NT2/D1 (cell line): ENCODE data around the gene FXN.
"Not testable (repeated sequence)": the region's sequence is repeated elsewhere in the genome, so short reads cannot be mapped to it uniquely, and the experiment has no call there.

Experiments used
- DNase-seq: peaks from one replicate; pipeline ENCODE4 v3.0.0-alpha.2; 2011; ENCODE audit warnings: low read depth, low spot score
- H3K27me3 ChIP-seq: 2 replicates; pipeline ENCODE4 v1.6.0; 2011; ENCODE audit warnings: mild to moderate bottlenecking; ENCODE audit not compliant: insufficient read length, insufficient read depth
- H3K36me3 ChIP-seq: 2 replicates; pipeline ENCODE4 v1.6.1; 2011; ENCODE audit warnings: mild to moderate bottlenecking, low read length, mixed read lengths; ENCODE audit not compliant: insufficient read depth, insufficient read length
- H3K4me1 ChIP-seq: 2 replicates; pipeline ENCODE4 v1.5.1; 2011; ENCODE audit not compliant: insufficient read depth, insufficient read length
- H3K4me3 ChIP-seq: 2 replicates; pipeline ENCODE4 v1.5.1; 2011; ENCODE audit warnings: low read depth; ENCODE audit not compliant: insufficient read length
- H3K9ac ChIP-seq: 2 replicates; pipeline ENCODE4 v1.6.0; 2011; ENCODE audit warnings: low read depth; ENCODE audit not compliant: insufficient read length
- H3K9me3 ChIP-seq: 2 replicates; pipeline ENCODE4 v1.5.1; 2011; ENCODE audit warnings: mild to moderate bottlenecking, low read length; ENCODE audit not compliant: insufficient read depth
- SUZ12 ChIP-seq: IDR thresholded peaks from 2 replicates; pipeline ENCODE4 v1.6.1; 2011; ENCODE audit not compliant: insufficient read length, insufficient read depth; ENCODE audit errors: extremely low read depth
- YY1 ChIP-seq: IDR thresholded peaks from 2 replicates; pipeline ENCODE4 v1.6.1; 2011; ENCODE audit not compliant: insufficient read length, insufficient read depth
- ZNF274 ChIP-seq: IDR thresholded peaks from 2 replicates; pipeline ENCODE4 v1.6.1; 2011; ENCODE audit warnings: mild to moderate bottlenecking, low read depth, low read length

The FXN gene

DNA sequence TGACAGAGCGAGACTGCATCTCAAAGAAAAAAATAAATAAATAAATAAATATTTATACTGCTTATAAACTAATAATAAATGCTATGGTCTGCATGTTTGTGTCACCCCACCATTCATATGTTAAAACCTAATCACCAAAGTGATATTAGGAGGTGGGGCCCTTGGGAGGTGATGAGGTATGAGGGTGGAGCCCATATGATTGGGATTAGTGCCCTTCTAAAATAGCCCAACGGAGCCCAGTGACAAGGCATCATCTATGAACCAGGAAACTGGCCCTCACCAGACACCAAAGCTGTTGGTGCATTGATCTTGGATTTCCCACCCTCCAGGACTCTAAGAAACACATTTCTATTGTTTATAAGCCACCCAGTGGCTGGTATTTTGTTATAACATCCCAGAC is 5.1 kb downstream of the FXN start:
- Histone ChIP-seq H3K4me3 (no peak overlapping the region), H3K36me3 (peaks cover 13% of the 10 kb centered on the region), H3K4me1 (peaks cover 3% of the 10 kb centered on the region), H3K9ac (no peak overlapping the region), H3K27me3 (no peaks in the 10 kb centered on the region), H3K9me3 (no peaks in the 10 kb centered on the region)
- no peak for TF ChIP-seq ZNF274
- TF ChIP-seq SUZ12 = no peak
- TF ChIP-seq YY1 = no peak
- DNase-seq = no peak

DNA sequence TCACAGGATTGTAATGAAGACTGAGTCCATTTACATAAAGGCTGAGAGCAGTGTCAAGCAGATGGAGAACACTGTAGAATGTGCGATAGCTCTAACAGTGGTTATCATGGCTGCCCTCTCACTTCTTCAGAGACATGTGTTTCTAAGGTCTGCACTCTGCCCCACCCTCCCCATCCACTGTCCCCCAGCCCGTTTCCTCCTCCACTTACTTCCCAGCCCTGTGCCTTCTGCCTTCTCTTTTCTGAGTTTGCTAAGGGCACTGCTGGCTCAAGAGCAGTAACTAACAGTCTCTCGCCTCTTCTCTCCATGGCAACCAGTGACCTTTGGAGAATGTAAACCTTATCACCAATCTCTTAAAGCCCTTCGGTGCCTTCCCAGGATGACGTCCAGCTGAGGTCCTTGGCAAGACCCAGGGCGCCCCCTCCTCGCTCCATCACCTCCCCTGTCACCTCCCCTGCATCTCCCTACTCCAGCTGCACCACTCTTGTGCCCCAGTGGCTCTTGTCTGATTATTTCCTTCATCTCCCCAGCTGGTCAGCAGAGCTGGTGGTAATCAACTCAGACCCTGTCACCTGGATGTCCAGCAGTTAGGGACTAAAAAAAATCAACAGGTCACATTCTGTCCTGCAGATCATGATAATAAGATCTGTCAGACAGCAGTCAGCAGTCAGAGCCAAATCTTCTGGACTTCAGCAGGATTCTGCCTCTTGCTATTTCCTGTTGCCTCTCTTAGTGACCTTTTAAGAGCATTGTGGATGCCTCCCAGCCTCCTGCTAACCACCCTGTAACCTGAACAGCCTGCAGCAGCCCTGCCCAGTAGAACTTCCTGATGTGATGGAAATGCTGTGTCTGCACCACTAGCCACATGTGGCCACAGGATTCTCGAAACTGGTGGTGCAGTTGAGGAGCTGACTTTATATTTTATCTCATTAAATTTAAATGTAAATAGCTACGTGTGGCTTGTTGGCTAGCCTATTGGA is 9.0 kb downstream of the FXN start:
- peaks cover 8% of the 10 kb centered on the region for H3K4me1 ChIP-seq
- H3K4me3 ChIP-seq = no peak overlapping the region
- DNase-seq = peak; percentile 42
- no peak for TF ChIP-seq ZNF274
- peak overlapping the region; percentile 58 for H3K9ac ChIP-seq
- no peaks in the 10 kb centered on the region for H3K27me3 ChIP-seq
- H3K36me3 ChIP-seq = peaks cover 34% of the 10 kb centered on the region
- H3K9me3 ChIP-seq = no peaks in the 10 kb centered on the region

DNA sequence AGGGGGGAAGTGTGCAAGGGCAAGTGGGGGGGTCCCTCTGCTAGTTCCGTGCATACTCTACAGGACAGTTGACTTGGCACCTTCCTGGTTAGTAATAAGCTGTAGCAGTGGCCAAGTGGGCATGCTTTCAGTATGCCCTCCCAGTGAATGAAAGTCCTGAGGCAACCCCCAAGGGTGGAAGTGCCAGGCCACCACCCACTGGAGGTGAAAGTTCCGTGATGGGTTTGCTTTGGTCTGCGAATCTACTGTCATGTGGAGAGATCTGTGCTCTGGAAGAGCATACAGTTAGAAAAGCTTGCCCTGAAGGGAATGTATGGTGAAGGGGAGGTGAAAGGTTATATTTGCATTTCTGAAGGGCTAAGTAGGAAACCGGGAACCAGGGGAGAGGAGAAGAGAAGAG is 10.3 kb downstream of the FXN start:
- TF ChIP-seq YY1 (no peak), ZNF274 (no peak), SUZ12 (no peak)
- Histone ChIP-seq H3K27me3 (no peaks in the 10 kb centered on the region), H3K36me3 (peaks cover 34% of the 10 kb centered on the region), H3K4me3 (no peak overlapping the region), H3K4me1 (peaks cover 8% of the 10 kb centered on the region), H3K9ac (peak overlapping the region; percentile 39), H3K9me3 (no peaks in the 10 kb centered on the region)
- DNase-seq = peak; percentile 15

DNA sequence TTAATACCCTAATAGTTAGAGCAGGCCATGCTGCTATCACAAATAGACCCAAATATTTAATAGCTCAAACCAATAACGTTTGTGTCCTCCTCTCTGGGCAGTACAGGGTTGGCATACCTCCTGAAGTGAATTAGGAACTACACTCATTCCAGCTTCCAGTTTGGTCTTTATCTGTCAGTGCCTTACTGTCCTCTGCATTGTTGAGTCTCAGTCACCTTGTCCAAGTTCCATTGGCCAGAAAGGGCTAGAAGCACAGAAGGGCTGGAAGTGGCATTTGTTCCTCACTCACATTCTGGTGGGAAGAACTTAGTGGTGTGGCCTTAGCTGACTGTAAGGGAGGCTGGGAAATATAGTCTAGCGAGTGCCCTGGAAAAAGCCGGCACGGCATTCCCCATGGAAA is 11.2 kb downstream of the FXN start:
- peaks cover 8% of the 10 kb centered on the region for H3K4me1 ChIP-seq
- peaks cover 38% of the 10 kb centered on the region for H3K36me3 ChIP-seq
- no peak for DNase-seq
- no peak for TF ChIP-seq ZNF274
- no peak for TF ChIP-seq YY1
- no peak for TF ChIP-seq SUZ12
- no peaks in the 10 kb centered on the region for H3K9me3 ChIP-seq
- H3K9ac ChIP-seq = no peak overlapping the region
- no peak overlapping the region for H3K4me3 ChIP-seq
- no peaks in the 10 kb centered on the region for H3K27me3 ChIP-seq

DNA sequence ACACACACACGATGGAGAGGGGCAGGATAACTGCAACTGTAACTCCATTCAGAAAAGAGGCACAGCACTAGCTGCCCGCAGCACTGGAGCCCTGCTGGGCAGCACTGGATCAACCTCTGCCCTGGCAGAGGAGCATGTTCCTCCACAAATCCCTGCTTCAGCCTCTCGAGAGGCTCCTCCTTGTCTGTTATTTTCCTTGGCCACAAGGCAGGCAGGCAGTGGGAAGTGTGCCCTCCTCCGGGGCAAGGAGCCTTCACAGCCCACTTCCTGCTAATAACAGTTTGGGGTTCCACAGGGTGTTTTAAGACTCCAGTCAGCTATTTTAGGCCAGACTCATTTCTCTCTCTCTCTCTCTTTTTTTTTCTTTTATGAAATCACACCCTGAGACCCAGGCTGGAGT is 11.8 kb downstream of the FXN start:
- no peak overlapping the region for H3K9ac ChIP-seq
- no peak for TF ChIP-seq ZNF274
- TF ChIP-seq YY1 = no peak
- TF ChIP-seq SUZ12 = no peak
- DNase-seq = no peak

DNA sequence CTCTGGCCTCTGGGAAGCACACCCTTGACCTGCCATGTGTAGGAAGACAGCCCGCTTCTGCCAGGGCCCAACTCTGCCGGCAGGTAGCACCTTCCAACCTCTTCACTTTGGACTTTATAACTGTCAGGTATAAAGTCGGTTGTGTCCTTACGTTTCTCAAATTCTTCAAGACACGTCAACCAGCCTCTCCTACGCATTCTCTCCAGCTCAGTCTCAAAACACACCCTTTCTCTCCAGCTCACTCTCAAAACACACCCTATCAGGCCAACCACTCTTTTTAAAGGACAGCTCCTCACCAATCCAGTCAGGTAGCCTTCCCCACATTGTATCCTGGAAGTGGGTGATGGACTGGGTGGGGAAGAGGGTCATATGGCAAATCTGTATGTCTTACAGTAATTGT is 13.5 kb downstream of the FXN start:
- no peak overlapping the region for H3K9ac ChIP-seq
- TF ChIP-seq YY1 (no peak), ZNF274 (no peak), SUZ12 (no peak)
- H3K9me3 ChIP-seq = no peaks in the 10 kb centered on the region
- no peaks in the 10 kb centered on the region for H3K27me3 ChIP-seq
- no peak overlapping the region for H3K4me3 ChIP-seq
- H3K4me1 ChIP-seq = peaks cover 6% of the 10 kb centered on the region
- DNase-seq = no peak
- peaks cover 38% of the 10 kb centered on the region for H3K36me3 ChIP-seq

More for the DNA sequence above, 11.8 kb downstream of the FXN start:
- H3K27me3 ChIP-seq = no peaks in the 10 kb centered on the region
- H3K4me3 ChIP-seq = no peak overlapping the region
- H3K36me3 ChIP-seq = peaks cover 38% of the 10 kb centered on the region
- no peaks in the 10 kb centered on the region for H3K9me3 ChIP-seq
- H3K4me1 ChIP-seq = peaks cover 8% of the 10 kb centered on the region

DNA sequence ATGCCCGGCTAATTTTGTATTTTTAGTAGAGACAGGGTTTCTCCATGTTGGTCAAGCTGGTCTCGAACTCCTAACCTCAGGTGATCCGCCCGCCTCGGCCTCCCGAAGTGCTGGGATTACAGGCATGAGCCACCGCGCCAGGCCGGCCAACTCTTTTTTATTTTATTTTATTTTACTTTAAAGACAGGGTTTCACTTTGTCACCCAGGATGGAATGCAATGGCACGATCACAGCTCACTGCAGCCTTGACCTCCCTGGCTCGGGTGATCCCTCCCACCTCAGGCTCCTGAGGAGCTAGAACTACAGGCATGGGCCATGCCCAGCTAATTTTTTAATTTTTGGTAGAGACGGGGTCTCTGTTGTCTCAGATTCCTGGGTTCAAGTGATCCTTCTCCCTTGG is 15.4 kb downstream of the FXN start:
- H3K9ac ChIP-seq, H3K4me1 ChIP-seq, H3K27me3 ChIP-seq, DNase-seq, H3K4me3 ChIP-seq, H3K9me3 ChIP-seq: not testable (repeated sequence)
- H3K36me3 ChIP-seq = peaks cover 52% of the 10 kb centered on the region

DNA sequence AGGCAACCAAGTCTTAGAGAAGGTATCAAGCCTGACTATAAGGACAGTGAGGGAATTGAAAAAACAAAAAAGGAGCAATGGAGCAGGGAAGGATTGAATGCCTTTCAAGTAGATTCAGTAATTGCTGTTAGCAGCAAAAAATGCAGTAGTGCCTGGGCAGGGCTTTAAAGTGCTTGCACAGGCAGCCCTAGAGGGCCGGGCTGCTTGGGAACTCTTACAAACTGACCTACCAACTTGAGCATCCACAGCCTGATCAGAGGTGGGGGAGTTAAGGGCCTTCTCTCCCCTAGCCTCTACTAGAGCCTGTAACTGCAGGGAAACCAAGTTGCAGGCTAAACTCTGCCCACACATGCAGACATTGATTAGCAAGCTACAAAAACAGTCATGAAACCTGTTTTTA is 19.4 kb downstream of the FXN start:
- DNase-seq = no peak
- Histone ChIP-seq H3K9ac (no peak overlapping the region), H3K9me3 (no peaks in the 10 kb centered on the region), H3K4me3 (no peak overlapping the region), H3K36me3 (peaks cover 36% of the 10 kb centered on the region), H3K4me1 (no peaks in the 10 kb centered on the region), H3K27me3 (no peaks in the 10 kb centered on the region)
- TF ChIP-seq SUZ12 (no peak), YY1 (no peak), ZNF274 (no peak)
